Measurements from ENCODE around the gene CCNF. TPM values are rescaled to one million over a fixed set of nuclear protein-coding genes. Genes with fewer than 3 reads are reported as not detected.

CCNF gene
- total RNA-seq, 2 experiments from 2014 or later, result 0.81 to 1.3 TPM

DNA sequence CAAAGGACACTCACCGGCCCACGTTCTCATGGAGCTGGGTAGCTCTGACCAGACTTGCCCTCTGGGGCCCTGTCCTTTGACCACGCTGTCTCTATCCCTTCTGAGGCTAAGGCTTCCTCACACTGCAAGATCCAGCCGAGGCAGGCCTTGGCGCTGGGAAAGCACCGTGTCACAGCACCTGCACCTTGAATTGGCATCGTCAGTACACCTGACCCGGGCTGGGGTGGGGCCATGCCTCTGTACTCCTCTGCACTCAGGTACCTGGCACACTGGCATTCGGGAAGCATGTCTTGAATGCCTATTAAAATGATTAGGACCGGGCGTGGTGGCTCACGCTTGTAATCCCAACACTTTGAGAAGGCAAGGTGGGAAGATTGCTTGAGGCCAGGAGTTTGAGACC is 51.7 kb downstream of the CCNF start:
- Mint-ChIP-seq H3K36me3 (ENCODE audit: low read depth) (no peaks in the 10 kb centered on the region), H3K27me3 (no peaks in the 10 kb centered on the region), H3K4me3 (no peak overlapping the region), H3K9me3 (no peaks in the 10 kb centered on the region), H3K27ac (no peak overlapping the region), H3K4me1 (ENCODE audit: low read depth) (peaks cover 7% of the 10 kb centered on the region)
- no peaks in the 10 kb centered on the region for H3K9me3 ChIP-seq (ENCODE audit: control insufficient read depth in 1 of 2, insufficient read depth in 1 of 2, low read length in 2 of 2)
- POLR2A ChIA-PET, result no interaction called here
- no peaks in the 10 kb centered on the region for H3K36me3 ChIP-seq (ENCODE audit: insufficient read depth, low read length)
- no peaks in the 10 kb centered on the region for H3K27me3 ChIP-seq (ENCODE audit: control insufficient read depth in 1 of 2, insufficient read depth in 2 of 2, low read length in 2 of 2)
- no peak for DNase-seq
- no peak overlapping the region for H3K27ac ChIP-seq (ENCODE audit: low read depth in 1 of 2, low read length in 2 of 2)
- intact Hi-C loops (cut with DNase I, micrococcal nuclease), result no loop called here
- H3K4me1 ChIP-seq (ENCODE audit: insufficient read depth, low read length), result peaks cover 6% of the 10 kb centered on the region
- no peak overlapping the region for H3K4me3 ChIP-seq (ENCODE audit: low read length)
- TF ChIP-seq, protein P1, sequence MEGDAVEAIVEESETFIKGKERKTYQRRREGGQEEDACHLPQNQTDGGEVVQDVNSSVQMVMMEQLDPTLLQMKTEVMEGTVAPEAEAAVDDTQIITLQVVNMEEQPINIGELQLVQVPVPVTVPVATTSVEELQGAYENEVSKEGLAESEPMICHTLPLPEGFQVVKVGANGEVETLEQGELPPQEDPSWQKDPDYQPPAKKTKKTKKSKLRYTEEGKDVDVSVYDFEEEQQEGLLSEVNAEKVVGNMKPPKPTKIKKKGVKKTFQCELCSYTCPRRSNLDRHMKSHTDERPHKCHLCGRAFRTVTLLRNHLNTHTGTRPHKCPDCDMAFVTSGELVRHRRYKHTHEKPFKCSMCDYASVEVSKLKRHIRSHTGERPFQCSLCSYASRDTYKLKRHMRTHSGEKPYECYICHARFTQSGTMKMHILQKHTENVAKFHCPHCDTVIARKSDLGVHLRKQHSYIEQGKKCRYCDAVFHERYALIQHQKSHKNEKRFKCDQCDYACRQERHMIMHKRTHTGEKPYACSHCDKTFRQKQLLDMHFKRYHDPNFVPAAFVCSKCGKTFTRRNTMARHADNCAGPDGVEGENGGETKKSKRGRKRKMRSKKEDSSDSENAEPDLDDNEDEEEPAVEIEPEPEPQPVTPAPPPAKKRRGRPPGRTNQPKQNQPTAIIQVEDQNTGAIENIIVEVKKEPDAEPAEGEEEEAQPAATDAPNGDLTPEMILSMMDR (IDR thresholded peaks at IDR 0.05), result no peak
- CTCF ChIA-PET, result no interaction called here
- ATAC-seq (ENCODE audit: poor library complexity), result no peak

DNA sequence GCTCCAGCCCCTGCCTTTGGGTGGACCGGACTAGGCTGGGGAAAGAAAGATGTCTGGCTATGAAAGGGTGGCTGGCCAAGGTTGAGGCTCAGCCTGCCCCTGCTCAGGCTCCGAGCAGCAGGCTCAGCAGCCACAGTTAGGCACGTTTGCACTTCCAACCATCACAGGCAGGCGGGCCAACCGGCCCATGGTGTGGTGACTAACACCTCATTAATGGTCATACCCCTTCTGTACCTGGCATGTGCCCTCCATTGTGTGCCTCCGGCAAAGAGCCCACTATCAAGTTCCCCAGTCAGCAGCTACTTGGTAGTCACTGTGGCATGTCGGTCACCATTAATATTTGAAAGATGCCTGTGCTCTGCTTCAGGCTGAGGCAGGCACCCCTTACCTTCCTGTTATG is 52.4 kb downstream of the CCNF start:
- ChIA-PET CTCF (no interaction called here), POLR2A (no interaction called here)
- Mint-ChIP-seq H3K9me3 (no peaks in the 10 kb centered on the region), H3K4me1 (ENCODE audit: low read depth) (peaks cover 8% of the 10 kb centered on the region), H3K4me3 (no peak overlapping the region), H3K36me3 (ENCODE audit: low read depth) (no peaks in the 10 kb centered on the region), H3K27ac (no peak overlapping the region), H3K27me3 (no peaks in the 10 kb centered on the region)
- no peaks in the 10 kb centered on the region for H3K36me3 ChIP-seq (ENCODE audit: insufficient read depth, low read length)
- no peak overlapping the region for H3K4me3 ChIP-seq (ENCODE audit: low read length)
- no peaks in the 10 kb centered on the region for H3K27me3 ChIP-seq (ENCODE audit: control insufficient read depth in 1 of 2, insufficient read depth in 2 of 2, low read length in 2 of 2)
- peaks cover 4% of the 10 kb centered on the region for H3K4me1 ChIP-seq (ENCODE audit: insufficient read depth, low read length)
- ATAC-seq (ENCODE audit: poor library complexity), result no peak
- TF ChIP-seq, protein P1 (IDR thresholded peaks at IDR 0.05), result no peak
- no peak for DNase-seq
- H3K27ac ChIP-seq (ENCODE audit: low read depth in 1 of 2, low read length in 2 of 2), result no peak overlapping the region
- H3K9me3 ChIP-seq (ENCODE audit: control insufficient read depth in 1 of 2, insufficient read depth in 1 of 2, low read length in 2 of 2), result no peaks in the 10 kb centered on the region
- intact Hi-C loops (cut with DNase I, micrococcal nuclease), result no loop called here

DNA sequence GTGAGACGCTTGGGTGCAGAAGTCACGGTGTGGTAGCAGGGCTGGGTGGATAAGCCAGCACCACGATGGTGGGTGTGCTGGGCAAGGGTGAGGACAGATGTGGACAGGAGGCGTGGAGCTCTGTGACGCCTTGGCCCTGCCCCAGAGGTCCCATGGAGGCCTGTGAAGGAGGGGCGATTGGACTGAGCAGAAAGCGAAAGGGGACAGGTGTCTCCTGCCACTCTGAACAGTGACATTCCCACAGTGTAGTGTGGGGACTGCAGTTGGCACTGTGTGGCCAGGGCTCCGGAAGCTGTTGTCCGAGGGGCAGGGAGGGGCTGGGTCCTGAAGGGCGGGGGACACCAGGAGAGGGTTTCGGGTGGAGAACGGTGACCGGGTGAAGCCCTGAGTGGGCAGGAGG is 53.0 kb downstream of the CCNF start:
- Mint-ChIP-seq H3K9me3 (no peaks in the 10 kb centered on the region), H3K36me3 (ENCODE audit: low read depth) (no peaks in the 10 kb centered on the region), H3K27ac (no peak overlapping the region), H3K4me1 (ENCODE audit: low read depth) (peaks cover 8% of the 10 kb centered on the region), H3K27me3 (no peaks in the 10 kb centered on the region), H3K4me3 (no peak overlapping the region)
- Histone ChIP-seq H3K36me3 (ENCODE audit: insufficient read depth, low read length) (no peaks in the 10 kb centered on the region), H3K27ac (ENCODE audit: low read depth in 1 of 2, low read length in 2 of 2) (no peak overlapping the region), H3K9me3 (ENCODE audit: control insufficient read depth in 1 of 2, insufficient read depth in 1 of 2, low read length in 2 of 2) (no peaks in the 10 kb centered on the region), H3K27me3 (ENCODE audit: control insufficient read depth in 1 of 2, insufficient read depth in 2 of 2, low read length in 2 of 2) (no peaks in the 10 kb centered on the region), H3K4me1 (ENCODE audit: insufficient read depth, low read length) (peaks cover 10% of the 10 kb centered on the region), H3K4me3 (ENCODE audit: low read length) (no peak overlapping the region)
- no peak for ATAC-seq (ENCODE audit: poor library complexity)
- intact Hi-C loops (cut with DNase I, micrococcal nuclease), result no loop called here
- CTCF ChIA-PET, result no interaction called here
- no peak for DNase-seq
- TF ChIP-seq, protein P1 (IDR thresholded peaks at IDR 0.05), result no peak
- POLR2A ChIA-PET, result no interaction called here

Measured in CD4-positive, alpha-beta T cell (primary cell).